Neural progenitor cell (in vitro differentiated cells): ENCODE data around the gene MLST8. TPM values are rescaled to one million over a fixed set of nuclear protein-coding genes. Genes with fewer than 3 reads are reported as not detected.

Source experiments
- DNase-seq: peaks from one replicate; pipeline ENCODE4 v3.0.0-alpha.2; 2016; ENCODE audit warnings: low spot score
- H2AFZ ChIP-seq: fragments of 200-600 bp; sonication (generic); replicated peaks from 2 replicates; pipeline ENCODE4 v1.6.1; 2016; ENCODE audit warnings: antibody characterized with exemption
- H3F3A ChIP-seq: fragments of 200-600 bp; sonication (generic); 2 replicates; pipeline ENCODE4 v1.6.1; 2016; ENCODE audit warnings: antibody characterized with exemption, low read depth
- H3K27ac ChIP-seq: fragments of 200-600 bp; sonication (generic); 2 replicates; pipeline ENCODE4 v1.5.1; 2016; ENCODE audit warnings: mild to moderate bottlenecking
- H3K27me3 ChIP-seq: fragments of 200-600 bp; sonication (generic); 2 replicates; pipeline ENCODE4 v1.6.1; 2016; ENCODE audit warnings: mild to moderate bottlenecking, moderate library complexity
- H3K36me3 ChIP-seq: fragments of 200-600 bp; sonication (generic); 2 replicates; pipeline ENCODE4 v1.5.1; 2016
- H3K4me1 ChIP-seq: fragments of 200-600 bp; sonication (generic); 2 replicates; pipeline ENCODE4 v1.6.1; 2016; ENCODE audit warnings: mixed run types
- H3K4me2 ChIP-seq: fragments of 200-600 bp; sonication (generic); 2 replicates; pipeline ENCODE4 v1.6.1; 2016
- H3K4me3 ChIP-seq: fragments of 200-600 bp; sonication (generic); 2 replicates; pipeline ENCODE4 v1.5.1; 2016
- H3K79me2 ChIP-seq: fragments of 200-600 bp; sonication (generic); 2 replicates; pipeline ENCODE4 v1.6.1; 2016; ENCODE audit warnings: low read depth
- H3K9ac ChIP-seq: fragments of 200-600 bp; sonication (generic); 2 replicates; pipeline ENCODE4 v1.6.1; 2016
- H3K9me3 ChIP-seq: fragments of 200-600 bp; sonication (generic); 2 replicates; pipeline ENCODE4 v1.5.1; 2016; ENCODE audit warnings: low read depth
- H4K20me1 ChIP-seq: fragments of 200-600 bp; sonication (generic); 2 replicates; pipeline ENCODE4 v1.6.1; 2016; ENCODE audit warnings: low read depth
- H3K27ac Mint-ChIP-seq: 3 replicates; pipeline ENCODE4 v1.8.0; 2021; ENCODE audit warnings: mixed read lengths
- H3K27me3 Mint-ChIP-seq: 2 replicates; pipeline ENCODE4 v1.8.0; 2022; ENCODE audit warnings: low read depth, mild to moderate bottlenecking, inconsistent platforms, moderate library complexity, mixed read lengths; ENCODE audit not compliant: insufficient read depth
- H3K36me3 Mint-ChIP-seq: 3 replicates; pipeline ENCODE4 v1.8.0; 2021; ENCODE audit warnings: mixed read lengths
- H3K4me1 Mint-ChIP-seq: 3 replicates; pipeline ENCODE4 v1.8.0; 2021; ENCODE audit warnings: mixed read lengths
- H3K4me3 Mint-ChIP-seq: 3 replicates; pipeline ENCODE4 v1.8.0; 2021; ENCODE audit warnings: mild to moderate bottlenecking, moderate library complexity, mixed read lengths
- H3K9me3 Mint-ChIP-seq: 3 replicates; pipeline ENCODE4 v1.8.0; 2020; ENCODE audit warnings: mixed read lengths
- EZH2 ChIP-seq: fragments of 200-600 bp; sonication (generic); IDR thresholded peaks from 2 replicates; pipeline ENCODE4 v1.6.1; 2017; ENCODE audit warnings: antibody characterized with exemption, mild to moderate bottlenecking, moderate library complexity
- EZH2phosphoT487 ChIP-seq: fragments of 200-600 bp; sonication (generic); IDR thresholded peaks from 2 replicates; pipeline ENCODE4 v1.6.1; 2017; ENCODE audit warnings: antibody characterized with exemption
- total RNA-seq: library from RNA; depleted of rRNA; stranded (reverse); fragments of >200 nt; gene quantifications from 2 replicates; pipeline ENCODE4 v1.2.3, GENCODE V29; 2015; ENCODE audit warnings: low replicate concordance
- TF ChIP-seq, protein P1 (sequence below): fragments of 200-600 bp; sonication (generic); IDR thresholded peaks from 2 replicates; pipeline ENCODE4 v1.5.1; 2017; ENCODE audit warnings: antibody characterized with exemption, mild to moderate bottlenecking

Gene MLST8
- total RNA-seq, 1 donor from 2014 or later: 24.9 TPM

DNA sequence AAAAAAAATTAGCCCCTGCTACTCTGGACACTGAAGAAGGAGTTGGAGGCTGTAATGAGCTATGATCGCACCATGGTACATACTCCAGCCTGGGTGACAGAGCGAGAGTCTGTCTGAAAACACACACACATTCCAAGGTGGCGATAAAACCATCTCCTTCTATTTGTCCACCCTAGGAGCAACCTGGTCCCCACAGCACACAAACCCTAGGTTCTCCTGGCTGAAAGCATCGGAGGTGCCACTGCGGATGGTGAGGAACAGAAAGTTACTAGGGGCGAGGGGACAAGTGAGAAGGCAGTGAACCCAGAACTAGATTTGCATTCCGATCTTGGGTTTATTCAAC, 47.5 kb downstream of the MLST8 start:
- H3K4me1 ChIP-seq: peaks cover 9% of the 10 kb centered on the region
- H3K9me3 Mint-ChIP-seq: no peaks in the 10 kb centered on the region
- no peaks in the 10 kb centered on the region for H3K9me3 ChIP-seq
- peaks cover 9% of the 10 kb centered on the region for H3K4me1 Mint-ChIP-seq
- peaks cover 43% of the 10 kb centered on the region for H4K20me1 ChIP-seq
- no peak overlapping the region for H3K27ac ChIP-seq
- peaks cover 49% of the 10 kb centered on the region for H3K79me2 ChIP-seq
- H3K4me3 ChIP-seq: no peak overlapping the region
- H3K27ac Mint-ChIP-seq: no peak overlapping the region
- no peak overlapping the region for H3K9ac ChIP-seq
- H3K27me3 ChIP-seq: no peaks in the 10 kb centered on the region
- no peak overlapping the region for H3K4me2 ChIP-seq
- H2AFZ ChIP-seq: no peak overlapping the region
- no peak for DNase-seq
- H3K36me3 Mint-ChIP-seq: peaks cover 22% of the 10 kb centered on the region
- H3K27me3 Mint-ChIP-seq: peaks cover 9% of the 10 kb centered on the region
- H3F3A ChIP-seq: peaks cover 49% of the 10 kb centered on the region
- TF ChIP-seq EZH2: no peak
- TF ChIP-seq EZH2phosphoT487: no peak
- TF ChIP-seq, protein P1, sequence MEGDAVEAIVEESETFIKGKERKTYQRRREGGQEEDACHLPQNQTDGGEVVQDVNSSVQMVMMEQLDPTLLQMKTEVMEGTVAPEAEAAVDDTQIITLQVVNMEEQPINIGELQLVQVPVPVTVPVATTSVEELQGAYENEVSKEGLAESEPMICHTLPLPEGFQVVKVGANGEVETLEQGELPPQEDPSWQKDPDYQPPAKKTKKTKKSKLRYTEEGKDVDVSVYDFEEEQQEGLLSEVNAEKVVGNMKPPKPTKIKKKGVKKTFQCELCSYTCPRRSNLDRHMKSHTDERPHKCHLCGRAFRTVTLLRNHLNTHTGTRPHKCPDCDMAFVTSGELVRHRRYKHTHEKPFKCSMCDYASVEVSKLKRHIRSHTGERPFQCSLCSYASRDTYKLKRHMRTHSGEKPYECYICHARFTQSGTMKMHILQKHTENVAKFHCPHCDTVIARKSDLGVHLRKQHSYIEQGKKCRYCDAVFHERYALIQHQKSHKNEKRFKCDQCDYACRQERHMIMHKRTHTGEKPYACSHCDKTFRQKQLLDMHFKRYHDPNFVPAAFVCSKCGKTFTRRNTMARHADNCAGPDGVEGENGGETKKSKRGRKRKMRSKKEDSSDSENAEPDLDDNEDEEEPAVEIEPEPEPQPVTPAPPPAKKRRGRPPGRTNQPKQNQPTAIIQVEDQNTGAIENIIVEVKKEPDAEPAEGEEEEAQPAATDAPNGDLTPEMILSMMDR: no peak
- H3K4me3 Mint-ChIP-seq: peak overlapping the region; percentile 59
- no peaks in the 10 kb centered on the region for H3K36me3 ChIP-seq

DNA sequence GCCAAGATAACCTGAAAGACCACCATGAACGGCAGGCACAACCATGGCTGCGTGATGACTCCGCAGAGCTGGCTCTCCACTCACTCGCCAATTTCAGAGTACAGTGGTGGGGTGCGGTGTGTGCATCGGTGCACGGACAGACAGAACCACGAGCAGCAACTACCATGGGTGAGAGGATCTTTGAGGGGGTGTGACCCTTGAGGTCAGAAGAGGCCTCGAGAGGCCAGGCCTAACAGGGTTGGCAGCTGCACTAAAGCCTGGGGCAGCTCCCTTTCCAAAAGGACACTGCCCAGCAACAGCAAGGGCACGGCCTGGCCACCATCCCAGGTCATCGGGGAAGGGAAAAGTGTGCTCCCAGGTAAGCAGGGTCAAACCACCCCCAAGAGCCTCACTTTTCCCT, 48.0 kb downstream of the MLST8 start:
- Histone ChIP-seq H3K27me3 (no peaks in the 10 kb centered on the region), H3K4me2 (no peak overlapping the region), H3K9me3 (no peaks in the 10 kb centered on the region), H3K27ac (no peak overlapping the region), H3K9ac (no peak overlapping the region), H3K79me2 (peaks cover 49% of the 10 kb centered on the region), H3F3A (peaks cover 49% of the 10 kb centered on the region), H2AFZ (no peak overlapping the region), H3K4me1 (peaks cover 9% of the 10 kb centered on the region), H3K4me3 (no peak overlapping the region), H3K36me3 (peaks cover 3% of the 10 kb centered on the region), H4K20me1 (peaks cover 48% of the 10 kb centered on the region)
- Mint-ChIP-seq H3K27me3 (peaks cover 9% of the 10 kb centered on the region), H3K9me3 (no peaks in the 10 kb centered on the region), H3K36me3 (peaks cover 27% of the 10 kb centered on the region), H3K4me3 (peak overlapping the region; percentile 59), H3K27ac (no peak overlapping the region), H3K4me1 (peaks cover 9% of the 10 kb centered on the region)
- DNase-seq: no peak
- no peak for TF ChIP-seq EZH2phosphoT487
- TF ChIP-seq EZH2: no peak
- TF ChIP-seq, protein P1: no peak

DNA sequence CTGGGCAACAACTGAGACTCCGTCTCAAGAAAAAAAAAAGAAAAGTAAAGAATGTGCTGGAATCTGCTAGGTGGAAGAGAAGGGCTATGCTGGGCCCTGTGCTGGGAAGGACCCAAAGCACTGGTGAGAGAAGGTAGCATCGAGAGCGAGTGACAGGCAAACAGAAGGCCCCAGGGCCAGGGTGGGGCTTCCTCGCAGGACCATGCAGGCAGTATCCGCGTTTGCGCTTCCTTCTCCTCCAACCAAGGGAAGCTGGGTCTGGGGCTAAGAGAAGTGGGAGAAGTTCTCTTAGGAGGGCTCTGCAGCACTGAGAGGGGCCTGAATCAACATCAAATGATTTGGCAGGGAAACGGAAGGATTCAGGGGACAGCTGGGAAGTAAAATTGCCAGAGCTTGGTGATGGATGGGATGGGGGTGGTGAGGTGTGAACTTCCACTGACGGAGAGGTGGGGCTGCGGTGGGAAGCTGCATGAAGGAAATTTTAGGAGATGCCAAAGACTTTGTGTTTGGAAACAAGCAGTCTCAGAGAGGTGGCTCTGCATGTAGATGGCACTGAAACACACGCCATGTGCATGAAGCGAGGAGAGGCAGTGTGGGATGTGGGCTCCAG, 51.4 kb downstream of the MLST8 start:
- TF ChIP-seq, protein P1: no peak
- TF ChIP-seq EZH2phosphoT487: no peak
- no peak for TF ChIP-seq EZH2
- Mint-ChIP-seq H3K9me3 (no peaks in the 10 kb centered on the region), H3K27me3 (peaks cover 8% of the 10 kb centered on the region), H3K4me3 (peak overlapping the region; percentile 33), H3K4me1 (peaks cover 4% of the 10 kb centered on the region), H3K27ac (no peak overlapping the region), H3K36me3 (peaks cover 39% of the 10 kb centered on the region)
- DNase-seq: no peak
- H3F3A ChIP-seq: peaks cover 55% of the 10 kb centered on the region
- no peaks in the 10 kb centered on the region for H3K9me3 ChIP-seq
- H4K20me1 ChIP-seq: peaks cover 67% of the 10 kb centered on the region
- H3K4me2 ChIP-seq: no peak overlapping the region
- no peak overlapping the region for H3K9ac ChIP-seq
- H3K27me3 ChIP-seq: no peaks in the 10 kb centered on the region
- no peak overlapping the region for H3K4me3 ChIP-seq
- no peak overlapping the region for H3K27ac ChIP-seq
- H2AFZ ChIP-seq: no peak overlapping the region
- H3K36me3 ChIP-seq: peaks cover 22% of the 10 kb centered on the region
- peaks cover 53% of the 10 kb centered on the region for H3K79me2 ChIP-seq
- H3K4me1 ChIP-seq: peaks cover 3% of the 10 kb centered on the region
